Suprapubic skin (tissue), 4 donors: ENCODE results near the gene VSX1. TPM values are rescaled to one million over a fixed set of nuclear protein-coding genes. Genes with fewer than 3 reads are reported as not detected.

Experiments
- DNase-seq, 2 donors: peaks; one replicate each; pipeline ENCODE4 v3.0.0-alpha.2; 2019; ENCODE audit warnings: low spot score in 2 of 2
- H3K27ac ChIP-seq: fragments of 200-600 bp; sonication (generic); one replicate; pipeline ENCODE4 v1.5.1; 2019
- H3K27me3 ChIP-seq: fragments of 200-600 bp; sonication (generic); one replicate; pipeline ENCODE4 v1.5.1; 2019
- H3K36me3 ChIP-seq: fragments of 200-600 bp; sonication (generic); one replicate; pipeline ENCODE4 v1.5.1; 2019
- H3K4me1 ChIP-seq: fragments of 200-600 bp; sonication (generic); one replicate; pipeline ENCODE4 v1.5.1; 2019
- H3K4me3 ChIP-seq: fragments of 200-600 bp; sonication (generic); one replicate; pipeline ENCODE4 v1.5.1; 2019; ENCODE audit warnings: mild to moderate bottlenecking
- H3K9me3 ChIP-seq: fragments of 200-600 bp; sonication (generic); one replicate; pipeline ENCODE4 v1.5.1; 2019
- EP300 ChIP-seq: sonication (generic); formaldehyde crosslinking; IDR thresholded peaks from one replicate; pipeline ENCODE4 v1.6.1; 2017; ENCODE audit warnings: antibody characterized with exemption
- POLR2A ChIP-seq, 2 donors: fragments of 450-650 bp; IDR thresholded peaks; one replicate each; pipeline ENCODE4 v1.6.1; 2017; ENCODE audit warnings: antibody characterized with exemption in 2 of 2, mild to moderate bottlenecking in 2 of 2, moderate library complexity in 2 of 2
- POLR2AphosphoS5 ChIP-seq, 3 donors: sonication (generic); formaldehyde crosslinking; IDR thresholded peaks; one replicate each; pipeline ENCODE4 v1.6.1; 2017; ENCODE audit warnings: antibody characterized with exemption in 3 of 3
- WGBS: methylation state at CpG from one replicate; pipeline ENCODE4 v1.1.5; 2018; 5-methylcytosine and 5-hydroxymethylcytosine counted together
- total RNA-seq, 4 donors: library from RNA; depleted of rRNA; stranded (reverse); fragments of >200 nt; gene quantifications; one replicate each; pipeline ENCODE4 v1.1.0, GENCODE V29; 2016
- TF ChIP-seq, protein P1 (sequence below), 2 donors: fragments of 200-600 bp in 1 of 2; fragments of 450-650 bp in 1 of 2; sonication (generic) in 1 of 2; IDR thresholded peaks; one replicate each; pipeline ENCODE4 v1.5.1; 2016 to 2019; ENCODE audit warnings: antibody characterized with exemption in 2 of 2, mild to moderate bottlenecking in 1 of 2, moderate library complexity in 1 of 2

The VSX1 gene
- total RNA-seq, 4 donors from 2014 or later, result not detected

- peaks cover 28% of the 10 kb centered on the region for H3K4me1 ChIP-seq
- H3K9me3 ChIP-seq, result no peaks in the 10 kb centered on the region
- H3K27me3 ChIP-seq, result peaks cover 97% of the 10 kb centered on the region
- no peak for DNase-seq
- 4% methylated on average over 38 of the region's 44 CpGs for WGBS
- H3K27ac ChIP-seq, result no peak overlapping the region
- TF ChIP-seq, protein P1, sequence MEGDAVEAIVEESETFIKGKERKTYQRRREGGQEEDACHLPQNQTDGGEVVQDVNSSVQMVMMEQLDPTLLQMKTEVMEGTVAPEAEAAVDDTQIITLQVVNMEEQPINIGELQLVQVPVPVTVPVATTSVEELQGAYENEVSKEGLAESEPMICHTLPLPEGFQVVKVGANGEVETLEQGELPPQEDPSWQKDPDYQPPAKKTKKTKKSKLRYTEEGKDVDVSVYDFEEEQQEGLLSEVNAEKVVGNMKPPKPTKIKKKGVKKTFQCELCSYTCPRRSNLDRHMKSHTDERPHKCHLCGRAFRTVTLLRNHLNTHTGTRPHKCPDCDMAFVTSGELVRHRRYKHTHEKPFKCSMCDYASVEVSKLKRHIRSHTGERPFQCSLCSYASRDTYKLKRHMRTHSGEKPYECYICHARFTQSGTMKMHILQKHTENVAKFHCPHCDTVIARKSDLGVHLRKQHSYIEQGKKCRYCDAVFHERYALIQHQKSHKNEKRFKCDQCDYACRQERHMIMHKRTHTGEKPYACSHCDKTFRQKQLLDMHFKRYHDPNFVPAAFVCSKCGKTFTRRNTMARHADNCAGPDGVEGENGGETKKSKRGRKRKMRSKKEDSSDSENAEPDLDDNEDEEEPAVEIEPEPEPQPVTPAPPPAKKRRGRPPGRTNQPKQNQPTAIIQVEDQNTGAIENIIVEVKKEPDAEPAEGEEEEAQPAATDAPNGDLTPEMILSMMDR (IDR thresholded peaks at IDR 0.05), result no peak
- TF ChIP-seq POLR2AphosphoS5 (IDR thresholded peaks at IDR 0.05) (no peak), EP300 (no peak), POLR2A (IDR thresholded peaks at IDR 0.05) (no peak)
- no peaks in the 10 kb centered on the region for H3K36me3 ChIP-seq
- H3K4me3 ChIP-seq, result no peak overlapping the region
Measured at GRCh38 chr20:25083141-25083772, 1.3 kb upstream of the VSX1 start.

DNA sequence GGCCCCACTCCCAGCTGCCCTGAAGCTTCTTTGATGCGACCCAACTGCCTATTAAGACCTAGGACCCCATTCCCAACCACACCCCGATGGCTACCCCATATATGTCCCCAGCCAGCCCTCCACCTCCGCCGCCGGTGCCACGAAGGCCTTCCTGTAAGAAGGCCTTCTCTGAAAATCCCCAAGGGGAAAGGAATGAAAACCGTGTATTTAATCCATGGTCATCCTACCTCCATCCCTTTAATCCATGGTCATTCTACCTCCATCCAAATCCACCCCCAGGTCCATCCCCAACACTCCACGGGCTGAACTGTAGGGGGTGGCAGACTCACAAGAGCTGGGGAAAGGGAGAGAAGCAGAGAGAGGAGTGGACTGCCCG lies 545 bp upstream of the VSX1 start:
- no peak for DNase-seq
- peaks cover 35% of the 10 kb centered on the region for H3K4me1 ChIP-seq

DNA sequence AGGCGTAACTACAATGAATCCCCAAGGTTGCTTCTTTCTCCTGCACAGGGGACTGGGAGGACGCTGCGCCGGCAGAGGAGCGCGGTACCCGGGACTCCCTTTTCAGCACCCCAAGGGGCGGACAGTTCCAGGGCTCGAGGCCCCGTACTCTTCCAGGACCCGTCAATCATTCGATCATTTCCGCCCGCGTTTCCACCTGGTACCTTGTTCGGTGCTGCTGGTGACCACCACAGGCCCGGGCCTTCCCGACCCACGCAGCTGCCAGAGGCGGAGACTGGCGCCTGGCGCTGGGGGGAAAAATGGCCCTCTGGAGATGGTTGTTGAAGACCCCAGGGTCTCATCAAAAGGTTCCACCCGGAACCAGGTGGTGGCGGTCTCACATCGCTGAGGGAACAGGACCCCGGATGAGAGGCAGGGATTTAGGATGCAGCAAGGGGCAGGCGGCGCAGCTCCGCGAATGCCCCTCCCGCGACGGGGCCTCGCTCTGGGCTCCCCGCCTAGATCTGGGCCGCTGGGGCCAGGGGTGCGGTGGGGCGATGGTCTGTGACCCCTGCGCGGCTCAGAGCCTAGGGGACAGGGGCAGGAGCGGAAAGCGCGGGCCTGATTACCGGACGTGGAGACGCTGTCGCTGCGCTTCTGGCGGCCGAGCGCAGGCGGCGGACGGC lies 744 bp downstream of the VSX1 start:
- Histone ChIP-seq H3K9me3 (no peaks in the 10 kb centered on the region), H3K4me3 (no peak overlapping the region), H3K4me1 (peaks cover 43% of the 10 kb centered on the region), H3K27ac (no peak overlapping the region), H3K36me3 (no peaks in the 10 kb centered on the region), H3K27me3 (peaks cover 92% of the 10 kb centered on the region)
- TF ChIP-seq POLR2AphosphoS5 (IDR thresholded peaks at IDR 0.05), result no peak
- TF ChIP-seq, protein P1 (IDR thresholded peaks at IDR 0.05), result no peak
- no peak for TF ChIP-seq POLR2A (IDR thresholded peaks at IDR 0.05)
- no peak for TF ChIP-seq EP300
- 16% methylated on average over 24 of the region's 54 CpGs for WGBS
- no peak for DNase-seq

More for the DNA sequence above, 545 bp upstream of the VSX1 start:
- 32% methylated on average over 9 of the region's 9 CpGs for WGBS
- H3K27me3 ChIP-seq, result peaks cover 96% of the 10 kb centered on the region
- H3K9me3 ChIP-seq, result no peaks in the 10 kb centered on the region
- no peaks in the 10 kb centered on the region for H3K36me3 ChIP-seq
- H3K27ac ChIP-seq, result no peak overlapping the region
- TF ChIP-seq POLR2A (IDR thresholded peaks at IDR 0.05) (no peak), EP300 (no peak), POLR2AphosphoS5 (IDR thresholded peaks at IDR 0.05) (no peak)
- TF ChIP-seq, protein P1 (IDR thresholded peaks at IDR 0.05), result no peak
- no peak overlapping the region for H3K4me3 ChIP-seq

- Histone ChIP-seq H3K27me3 (peaks cover 80% of the 10 kb centered on the region), H3K36me3 (no peaks in the 10 kb centered on the region), H3K4me1 (peaks cover 36% of the 10 kb centered on the region), H3K9me3 (no peaks in the 10 kb centered on the region), H3K27ac (no peak overlapping the region), H3K4me3 (no peak overlapping the region)
- 52% methylated on average over 4 of the region's 4 CpGs for WGBS
- no peak for DNase-seq
- TF ChIP-seq, protein P1 (IDR thresholded peaks at IDR 0.05), result no peak
- no peak for TF ChIP-seq POLR2A (IDR thresholded peaks at IDR 0.05)
- no peak for TF ChIP-seq EP300
- TF ChIP-seq POLR2AphosphoS5 (IDR thresholded peaks at IDR 0.05), result no peak
Measured at GRCh38 chr20:25079171-25079570, 2.8 kb downstream of the VSX1 start.

DNA sequence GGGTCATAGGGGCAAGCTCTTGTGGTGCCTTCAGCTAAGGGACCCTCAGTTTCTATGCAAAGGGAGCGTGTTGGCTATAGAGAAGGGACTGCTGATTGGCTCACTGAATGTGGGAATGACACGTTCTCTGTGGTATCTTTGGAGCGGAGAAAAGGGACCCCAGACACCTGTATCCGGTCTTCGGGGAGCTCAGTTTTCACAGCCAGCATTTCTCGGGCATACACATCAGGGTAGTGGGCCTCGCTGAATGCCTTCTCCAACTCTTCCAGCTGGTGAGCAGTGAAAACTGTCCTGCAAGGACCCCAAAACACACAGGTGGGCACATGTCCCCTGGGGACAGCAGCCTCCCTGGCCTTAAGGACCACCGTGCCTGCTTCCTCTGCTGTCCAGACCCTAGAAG lies 3.3 kb downstream of the VSX1 start:
- H3K9me3 ChIP-seq, result no peaks in the 10 kb centered on the region
- no peak overlapping the region for H3K4me3 ChIP-seq
- peaks cover 31% of the 10 kb centered on the region for H3K4me1 ChIP-seq
- TF ChIP-seq EP300, result no peak
- peaks cover 76% of the 10 kb centered on the region for H3K27me3 ChIP-seq
- DNase-seq, result no peak
- 74% methylated on average over 8 of the region's 8 CpGs for WGBS
- H3K27ac ChIP-seq, result no peak overlapping the region
- no peaks in the 10 kb centered on the region for H3K36me3 ChIP-seq
